ENCODE measurements around the gene RARS2.

DNA sequence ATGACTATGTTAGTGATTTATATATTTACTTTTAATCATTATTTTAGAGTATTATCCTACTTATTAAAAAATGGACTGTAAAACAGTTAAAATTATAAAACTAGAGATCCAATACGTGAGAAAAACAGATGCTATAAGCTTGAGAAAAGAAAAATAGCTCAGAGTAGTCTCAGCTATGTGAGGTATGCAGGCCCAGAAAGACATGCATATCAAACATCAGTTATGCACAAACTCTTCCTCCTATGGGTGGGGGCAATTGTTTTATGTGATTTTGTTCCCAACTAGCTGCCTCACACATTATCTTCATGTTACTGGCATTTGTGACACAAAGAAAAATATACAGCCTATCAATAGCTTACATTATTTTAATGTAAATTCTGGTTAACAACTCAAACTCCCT, 28.8 kb downstream of the RARS2 start:
- TF ChIP-seq, protein P1, sequence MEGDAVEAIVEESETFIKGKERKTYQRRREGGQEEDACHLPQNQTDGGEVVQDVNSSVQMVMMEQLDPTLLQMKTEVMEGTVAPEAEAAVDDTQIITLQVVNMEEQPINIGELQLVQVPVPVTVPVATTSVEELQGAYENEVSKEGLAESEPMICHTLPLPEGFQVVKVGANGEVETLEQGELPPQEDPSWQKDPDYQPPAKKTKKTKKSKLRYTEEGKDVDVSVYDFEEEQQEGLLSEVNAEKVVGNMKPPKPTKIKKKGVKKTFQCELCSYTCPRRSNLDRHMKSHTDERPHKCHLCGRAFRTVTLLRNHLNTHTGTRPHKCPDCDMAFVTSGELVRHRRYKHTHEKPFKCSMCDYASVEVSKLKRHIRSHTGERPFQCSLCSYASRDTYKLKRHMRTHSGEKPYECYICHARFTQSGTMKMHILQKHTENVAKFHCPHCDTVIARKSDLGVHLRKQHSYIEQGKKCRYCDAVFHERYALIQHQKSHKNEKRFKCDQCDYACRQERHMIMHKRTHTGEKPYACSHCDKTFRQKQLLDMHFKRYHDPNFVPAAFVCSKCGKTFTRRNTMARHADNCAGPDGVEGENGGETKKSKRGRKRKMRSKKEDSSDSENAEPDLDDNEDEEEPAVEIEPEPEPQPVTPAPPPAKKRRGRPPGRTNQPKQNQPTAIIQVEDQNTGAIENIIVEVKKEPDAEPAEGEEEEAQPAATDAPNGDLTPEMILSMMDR (tag by site-specific recombination; IDR thresholded peaks at IDR 0.05), result no peak
- no peak for TF ChIP-seq ZNF2 (tag by site-specific recombination; IDR thresholded peaks at IDR 0.05)
- no peak for TF ChIP-seq RBAK (tag by site-specific recombination; IDR thresholded peaks at IDR 0.05)
- TF ChIP-seq, protein P2, sequence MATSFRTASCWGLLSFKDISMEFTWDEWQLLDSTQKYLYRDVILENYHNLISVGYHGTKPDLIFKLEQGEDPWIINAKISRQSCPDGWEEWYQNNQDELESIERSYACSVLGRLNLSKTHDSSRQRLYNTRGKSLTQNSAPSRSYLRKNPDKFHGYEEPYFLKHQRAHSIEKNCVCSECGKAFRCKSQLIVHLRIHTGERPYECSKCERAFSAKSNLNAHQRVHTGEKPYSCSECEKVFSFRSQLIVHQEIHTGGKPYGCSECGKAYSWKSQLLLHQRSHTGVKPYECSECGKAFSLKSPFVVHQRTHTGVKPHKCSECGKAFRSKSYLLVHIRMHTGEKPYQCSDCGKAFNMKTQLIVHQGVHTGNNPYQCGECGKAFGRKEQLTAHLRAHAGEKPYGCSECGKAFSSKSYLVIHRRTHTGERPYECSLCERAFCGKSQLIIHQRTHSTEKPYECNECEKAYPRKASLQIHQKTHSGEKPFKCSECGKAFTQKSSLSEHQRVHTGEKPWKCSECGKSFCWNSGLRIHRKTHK (tag by site-specific recombination; IDR thresholded peaks at IDR 0.05), result no peak
- TF ChIP-seq, protein P3, sequence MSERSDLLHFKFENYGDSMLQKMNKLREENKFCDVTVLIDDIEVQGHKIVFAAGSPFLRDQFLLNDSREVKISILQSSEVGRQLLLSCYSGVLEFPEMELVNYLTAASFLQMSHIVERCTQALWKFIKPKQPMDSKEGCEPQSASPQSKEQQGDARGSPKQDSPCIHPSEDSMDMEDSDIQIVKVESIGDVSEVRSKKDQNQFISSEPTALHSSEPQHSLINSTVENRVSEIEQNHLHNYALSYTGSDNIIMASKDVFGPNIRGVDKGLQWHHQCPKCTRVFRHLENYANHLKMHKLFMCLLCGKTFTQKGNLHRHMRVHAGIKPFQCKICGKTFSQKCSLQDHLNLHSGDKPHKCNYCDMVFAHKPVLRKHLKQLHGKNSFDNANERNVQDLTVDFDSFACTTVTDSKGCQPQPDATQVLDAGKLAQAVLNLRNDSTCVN (tag by site-specific recombination; optimal IDR thresholded peaks at IDR 0.05), result no peak
- TF ChIP-seq ZNF335 (tag by site-specific recombination; conservative IDR thresholded peaks at IDR 0.05), result no peak
- TF ChIP-seq, protein P4, sequence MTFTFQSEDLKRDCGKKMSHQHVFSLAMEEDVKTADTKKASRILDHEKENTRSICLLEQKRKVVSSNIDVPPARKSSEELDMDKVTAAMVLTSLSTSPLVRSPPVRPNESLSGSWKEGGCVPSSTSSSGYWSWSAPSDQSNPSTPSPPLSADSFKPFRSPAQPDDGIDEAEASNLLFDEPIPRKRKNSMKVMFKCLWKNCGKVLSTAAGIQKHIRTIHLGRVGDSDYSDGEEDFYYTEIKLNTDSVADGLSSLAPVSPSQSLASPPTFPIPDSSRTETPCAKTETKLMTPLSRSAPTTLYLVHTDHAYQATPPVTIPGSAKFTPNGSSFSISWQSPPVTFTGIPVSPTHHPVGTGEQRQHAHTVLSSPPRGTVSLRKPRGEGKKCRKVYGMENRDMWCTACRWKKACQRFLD (tag by site-specific recombination; IDR thresholded peaks at IDR 0.05), result no peak
- no peak for TF ChIP-seq IKZF3 (tag by site-specific recombination; IDR thresholded peaks at IDR 0.05)
